HG02610 (cell line): ENCODE results near the gene FAM163A.

Experiments
- ATAC-seq: cut with Tn5 transposase; IDR thresholded peaks from one replicate; pipeline ENCODE4 v1.9.1; 2021; ENCODE audit warnings: mild to moderate bottlenecking, moderate library complexity; ENCODE audit not compliant: unreplicated experiment

FAM163A gene

GRCh38 chr1:179748772-179749171 is 5.7 kb downstream of the FAM163A start:
- ATAC-seq: no peak

DNA sequence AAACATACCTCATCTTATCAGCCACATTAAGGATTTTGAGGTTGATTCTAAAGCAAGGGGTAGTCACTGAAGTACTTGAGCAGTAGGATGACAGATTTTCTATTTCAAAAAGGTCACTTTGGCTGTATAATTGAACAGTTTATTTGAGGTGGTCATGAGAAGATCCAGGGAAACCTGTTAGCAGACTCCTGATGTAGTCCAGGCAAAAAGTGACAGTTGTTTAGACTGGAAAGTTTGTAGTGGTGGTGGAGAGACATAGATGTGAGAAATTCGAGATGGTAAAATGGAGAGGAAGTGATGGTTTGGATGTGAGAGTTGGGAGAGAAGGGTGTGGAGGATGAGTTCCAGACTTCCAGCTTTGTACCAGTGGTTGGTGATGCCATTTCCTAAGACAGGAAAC is 7.5 kb downstream of the FAM163A start:
- no peak for ATAC-seq

DNA sequence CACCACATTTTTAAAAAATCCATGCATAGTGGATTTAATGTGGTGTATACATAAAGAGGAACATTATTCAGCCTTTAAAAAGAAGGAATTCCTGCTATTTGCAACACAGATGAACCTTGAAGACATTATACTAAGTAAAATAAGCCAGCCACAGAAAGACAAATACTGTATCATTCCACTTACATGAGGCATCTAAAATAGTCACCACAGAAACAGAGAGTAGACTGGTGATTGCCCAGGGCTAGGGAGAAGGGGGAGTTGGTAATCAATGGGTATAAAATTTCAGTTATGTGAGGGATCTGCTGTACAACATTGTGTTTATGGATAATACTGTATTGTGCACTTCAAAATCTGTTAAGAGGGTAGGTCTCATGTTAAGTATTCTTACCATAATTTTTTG is 10.0 kb downstream of the FAM163A start:
- no peak for ATAC-seq

DNA sequence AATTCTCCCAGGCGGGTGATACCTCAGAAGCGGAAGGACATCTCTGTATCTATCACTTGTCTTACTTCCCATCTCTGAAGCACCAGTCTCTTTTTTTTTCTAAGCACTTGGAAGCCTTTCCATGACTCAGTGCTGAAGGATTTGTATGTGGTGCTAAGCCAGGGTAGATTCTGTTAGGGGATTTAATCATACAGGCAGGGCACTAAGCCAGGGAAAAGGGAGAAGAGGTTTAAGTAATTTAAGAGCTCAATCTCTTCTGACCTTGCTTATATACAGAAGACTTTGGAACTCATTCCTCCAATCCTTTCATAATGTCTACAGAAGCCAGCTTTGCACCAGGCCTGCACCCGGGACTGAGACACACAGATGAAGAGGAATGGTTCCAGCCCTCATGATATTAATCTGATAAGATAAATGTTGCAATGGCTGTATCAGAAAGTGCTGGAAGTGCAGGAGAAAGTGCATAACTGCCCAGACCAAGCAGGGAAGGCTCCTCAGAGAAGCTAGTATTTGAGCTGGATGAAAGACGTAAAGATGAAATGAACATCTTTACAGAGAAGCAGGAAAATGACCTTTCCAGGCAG is 11.0 kb downstream of the FAM163A start:
- no peak for ATAC-seq

DNA sequence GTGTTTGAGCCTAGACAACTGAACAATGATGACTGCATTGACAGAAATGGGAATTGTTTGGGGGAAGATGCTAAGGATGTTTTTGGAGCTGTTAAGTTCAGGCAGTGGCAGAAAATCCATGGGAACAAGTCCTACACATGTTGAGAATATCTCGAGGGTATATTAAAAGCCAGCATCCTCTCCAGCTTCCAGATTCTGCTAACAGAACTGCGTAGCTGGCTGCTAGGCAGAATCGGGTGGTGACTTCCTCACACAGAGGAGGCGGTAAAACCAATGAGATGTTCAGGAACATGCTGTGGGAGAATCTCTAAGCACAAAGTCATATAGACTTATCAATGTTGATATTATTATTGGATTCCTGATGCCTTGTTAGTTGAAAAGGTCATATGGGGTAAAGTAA is 14.8 kb downstream of the FAM163A start:
- ATAC-seq: no peak

GRCh38 chr1:179760521-179760920 is 17.4 kb downstream of the FAM163A start:
- no peak for ATAC-seq

- no peak for ATAC-seq
Observed at GRCh38 chr1:179761296-179761695, 18.2 kb downstream of the FAM163A start.

- no peak for ATAC-seq
Observed at GRCh38 chr1:179761846-179762640, 19.0 kb downstream of the FAM163A start.

GRCh38 chr1:179767177-179767581 is 24.1 kb downstream of the FAM163A start:
- no peak for ATAC-seq

DNA sequence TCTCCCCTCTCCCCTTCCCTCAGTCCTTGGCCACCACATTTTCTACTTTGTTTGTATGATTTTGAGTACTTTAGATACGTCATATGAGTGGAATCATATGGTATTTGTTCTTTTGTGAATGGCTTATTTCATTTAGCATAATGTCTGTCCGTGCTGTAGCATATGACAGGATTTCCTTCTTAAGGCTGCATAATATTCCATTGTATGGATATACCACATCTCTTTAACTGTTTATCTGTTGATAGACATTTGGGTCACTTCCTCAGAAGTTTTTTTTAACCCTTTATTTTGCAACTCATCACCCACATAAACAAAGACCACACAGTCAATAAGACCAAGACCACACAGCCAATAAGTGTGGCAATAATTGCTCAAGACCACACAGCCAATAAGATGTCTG is 24.9 kb downstream of the FAM163A start:
- no peak for ATAC-seq

DNA sequence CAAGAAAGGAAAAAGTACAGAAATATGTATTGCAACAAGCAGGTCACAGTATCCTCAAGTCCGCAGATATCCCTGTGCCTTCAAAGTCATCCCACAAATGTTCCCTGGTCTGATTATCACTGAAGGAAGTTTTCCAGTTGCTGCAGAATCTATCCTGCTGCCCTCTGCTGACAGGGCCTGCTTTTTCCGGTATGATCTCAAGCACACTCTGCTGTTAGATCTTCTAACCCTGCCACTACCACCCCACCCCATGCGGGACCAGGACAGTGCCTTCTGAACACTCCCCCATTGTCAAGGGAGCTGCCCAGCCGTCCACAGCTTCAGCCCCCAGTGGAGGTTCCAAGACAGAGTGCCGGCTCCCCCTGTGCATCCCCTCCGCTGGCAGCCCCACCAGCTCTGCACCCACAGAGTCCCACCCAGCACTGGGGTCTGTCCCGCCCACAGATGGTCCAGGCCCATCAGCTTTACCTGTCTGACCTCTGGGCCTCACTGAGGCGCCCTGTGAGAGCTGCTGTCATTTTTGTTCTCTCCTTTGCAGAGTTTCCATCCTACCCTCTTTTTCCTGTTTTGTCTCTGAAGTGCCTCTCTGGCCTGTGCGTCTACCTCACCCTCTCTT is 27.9 kb downstream of the FAM163A start:
- ATAC-seq: no peak

- no peak for ATAC-seq
Observed at GRCh38 chr1:179773264-179773663, 30.2 kb downstream of the FAM163A start.

DNA sequence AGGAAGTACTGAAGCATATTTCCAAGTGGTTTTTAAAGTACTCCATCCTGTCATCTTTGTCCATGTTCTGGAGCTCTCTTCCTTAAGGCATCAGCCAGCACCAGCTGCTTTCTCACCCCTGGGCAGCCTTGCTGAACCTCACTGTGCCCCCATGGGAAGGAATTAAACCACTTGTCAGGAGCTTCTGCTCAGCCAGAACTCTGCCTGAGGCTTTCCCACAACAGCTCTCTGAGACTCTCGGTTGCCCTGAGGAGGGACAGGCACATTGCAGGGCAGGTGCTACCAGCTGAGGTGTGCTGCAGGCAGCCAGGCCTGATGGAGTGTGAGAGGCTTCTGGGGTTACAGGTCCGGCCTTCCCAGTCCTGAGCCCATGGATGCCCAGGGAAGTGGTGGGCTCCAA is 30.9 kb downstream of the FAM163A start:
- no peak for ATAC-seq

GRCh38 chr1:179774566-179774965 is 31.5 kb downstream of the FAM163A start:
- ATAC-seq: no peak

DNA sequence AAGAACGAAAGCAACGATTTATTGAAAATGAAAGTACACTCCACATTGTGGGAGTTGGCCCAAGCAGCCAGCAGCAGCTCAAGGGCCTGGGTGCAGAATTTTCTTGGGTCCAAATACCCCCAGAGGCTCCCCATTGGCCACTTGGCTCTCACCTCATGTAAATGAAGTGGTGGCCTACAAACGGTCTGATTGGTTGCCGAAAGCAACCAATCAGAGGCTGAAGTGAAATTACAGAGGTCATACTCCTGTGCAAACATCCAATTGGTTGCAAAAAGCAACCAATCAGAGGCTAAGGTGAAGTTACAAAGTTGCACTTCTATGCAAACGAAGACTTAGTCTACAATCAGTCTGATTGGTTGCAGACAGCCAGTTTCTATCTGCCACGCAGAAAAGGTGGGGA is 31.9 kb downstream of the FAM163A start:
- ATAC-seq: no peak

DNA sequence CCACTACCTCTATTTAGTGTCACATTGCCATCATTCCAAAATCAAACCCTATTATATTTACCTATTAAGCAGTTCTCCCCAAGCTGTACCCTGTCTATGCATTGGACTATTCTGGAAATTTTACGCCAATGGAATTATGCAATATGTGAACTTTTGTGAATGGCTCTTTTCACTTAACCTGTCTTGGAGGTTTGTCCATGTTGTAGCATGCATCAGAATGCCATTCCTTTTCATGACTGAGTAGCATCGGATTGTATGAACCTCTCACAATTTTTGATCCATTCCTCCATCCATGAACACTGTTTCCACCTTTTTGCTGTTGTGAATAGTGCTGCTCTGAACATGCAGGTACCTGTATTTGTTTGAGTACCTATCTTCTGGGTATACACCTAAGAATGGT is 33.7 kb downstream of the FAM163A start:
- ATAC-seq: no peak

DNA sequence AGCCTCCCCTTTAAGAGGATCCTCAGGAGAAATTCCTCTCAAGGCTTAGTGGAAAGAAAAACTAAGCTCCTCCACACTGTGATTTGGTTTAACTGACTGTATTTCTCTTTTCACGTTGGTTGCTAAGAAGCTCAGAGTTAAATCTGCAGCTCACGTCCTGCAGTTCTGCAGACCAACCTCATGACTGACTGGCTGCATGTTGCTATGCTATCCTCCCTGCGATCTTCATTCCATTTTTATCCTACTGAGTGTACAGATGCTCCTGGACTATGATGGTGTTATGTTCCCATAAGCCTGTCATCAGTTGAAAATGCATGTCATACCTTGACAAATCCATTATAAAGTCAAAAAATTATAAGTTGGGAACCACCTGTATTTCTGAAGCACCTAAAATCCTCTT is 34.6 kb downstream of the FAM163A start:
- no peak for ATAC-seq

- no peak for ATAC-seq
Observed at GRCh38 chr1:179779645-179780272, 36.7 kb downstream of the FAM163A start.

GRCh38 chr1:179781962-179782361 is 38.9 kb downstream of the FAM163A start:
- no peak for ATAC-seq

DNA sequence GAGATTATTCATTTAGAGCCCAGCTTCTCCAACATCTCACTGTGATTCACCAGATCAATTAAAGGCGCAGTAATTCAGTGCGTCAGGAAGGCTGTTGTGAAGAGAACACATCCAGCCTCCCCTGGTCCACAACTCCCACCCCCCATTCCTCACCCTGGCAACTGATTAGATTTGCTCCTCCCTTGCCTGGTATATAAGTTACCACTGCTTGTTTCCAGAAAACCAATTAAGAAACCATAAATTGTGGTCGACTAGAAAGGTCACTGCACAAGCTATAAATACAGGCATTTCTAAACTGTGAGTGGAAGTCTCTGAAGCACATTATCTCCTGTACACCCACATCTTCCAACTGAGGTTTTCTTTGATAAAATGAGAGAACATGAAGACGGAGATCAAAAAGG is 41.9 kb downstream of the FAM163A start:
- no peak for ATAC-seq

GRCh38 chr1:179785728-179786127 is 42.6 kb downstream of the FAM163A start:
- no peak for ATAC-seq
